HCEC 1CT (cell line): ENCODE measurements around the gene LTBP2.

Source experiments
- DNase-seq: peaks from one replicate; pipeline ENCODE4 v3.0.0-alpha.2; 2017

LTBP2 gene

DNA sequence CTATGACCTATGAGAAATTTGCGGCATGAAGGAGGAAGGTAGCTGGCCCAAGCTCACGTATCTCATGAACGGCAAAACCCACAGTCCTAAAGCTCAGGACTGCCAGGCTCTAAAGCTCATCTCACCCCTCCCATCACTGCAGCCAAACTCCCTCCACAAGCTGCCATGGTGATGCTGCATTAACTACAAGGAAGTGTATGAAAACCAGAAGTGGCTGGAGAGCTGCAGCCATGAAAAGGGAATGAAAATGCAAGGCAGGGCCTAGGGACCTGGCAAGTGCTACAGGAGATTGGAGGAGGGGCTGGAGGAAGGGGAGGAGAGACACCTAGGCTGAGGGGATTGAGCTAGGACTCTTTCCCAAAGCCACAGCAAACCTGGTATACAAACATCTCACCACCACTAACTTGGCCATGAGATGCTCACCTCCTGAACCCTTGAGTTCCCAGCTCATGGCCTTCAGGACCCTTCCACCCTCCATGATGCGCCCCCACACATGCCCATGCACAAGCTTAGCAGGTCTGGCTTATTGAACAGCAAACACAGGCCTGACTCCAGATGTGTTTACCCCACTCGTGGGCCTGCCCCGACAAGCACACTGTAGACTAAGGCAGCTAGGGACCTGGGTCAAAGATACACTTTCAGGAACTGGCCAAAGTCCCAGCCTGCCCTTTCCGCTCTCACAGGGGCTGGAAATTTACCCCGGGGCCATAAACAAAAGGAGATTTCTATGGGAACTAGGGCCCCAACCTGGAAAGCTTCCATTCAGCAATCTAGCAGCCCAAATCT is 42.0 kb downstream of the LTBP2 start:
- no peak for DNase-seq

GRCh38 chr14:74569387-74569786 is 42.6 kb downstream of the LTBP2 start:
- no peak for DNase-seq

GRCh38 chr14:74568911-74569310 is 43.1 kb downstream of the LTBP2 start:
- no peak for DNase-seq

DNA sequence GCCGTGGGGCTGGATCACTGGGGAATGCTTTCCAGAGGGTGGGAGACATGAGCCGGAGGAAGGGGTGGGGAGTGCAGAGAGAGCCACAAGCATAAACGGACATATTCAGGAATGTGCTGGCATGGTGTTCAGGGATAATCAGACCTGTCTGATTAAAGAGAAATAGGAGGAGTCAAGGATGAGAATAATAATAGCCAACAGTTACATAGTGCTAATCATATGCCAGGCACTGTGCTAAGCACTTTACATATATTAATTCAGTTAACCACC is 43.7 kb downstream of the LTBP2 start:
- DNase-seq = no peak

- no peak for DNase-seq
Observed at GRCh38 chr14:74567646-74568379, 44.2 kb downstream of the LTBP2 start.

DNA sequence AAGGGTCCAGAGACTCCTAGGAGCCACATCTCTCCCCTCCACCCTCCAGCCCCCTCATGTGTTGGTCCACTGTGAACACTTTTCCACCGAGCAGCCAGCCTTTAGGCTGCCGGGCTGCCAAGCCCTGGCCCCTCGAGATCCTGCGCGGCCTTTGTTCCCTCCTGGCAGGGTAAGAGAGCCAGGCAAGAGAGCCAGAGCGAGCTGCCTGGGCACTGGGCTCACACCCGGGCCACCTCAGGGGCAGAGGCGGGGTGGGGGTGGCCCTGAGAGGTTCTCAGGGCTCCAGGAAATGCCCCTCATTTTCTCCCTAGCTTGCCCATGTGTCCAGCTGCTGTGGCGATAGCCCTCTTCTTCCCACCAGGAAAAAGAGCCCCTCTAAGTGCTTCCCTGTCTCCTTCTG is 44.8 kb downstream of the LTBP2 start:
- no peak for DNase-seq

- DNase-seq = no peak
Observed at GRCh38 chr14:74566174-74567141, 45.6 kb downstream of the LTBP2 start.

DNA sequence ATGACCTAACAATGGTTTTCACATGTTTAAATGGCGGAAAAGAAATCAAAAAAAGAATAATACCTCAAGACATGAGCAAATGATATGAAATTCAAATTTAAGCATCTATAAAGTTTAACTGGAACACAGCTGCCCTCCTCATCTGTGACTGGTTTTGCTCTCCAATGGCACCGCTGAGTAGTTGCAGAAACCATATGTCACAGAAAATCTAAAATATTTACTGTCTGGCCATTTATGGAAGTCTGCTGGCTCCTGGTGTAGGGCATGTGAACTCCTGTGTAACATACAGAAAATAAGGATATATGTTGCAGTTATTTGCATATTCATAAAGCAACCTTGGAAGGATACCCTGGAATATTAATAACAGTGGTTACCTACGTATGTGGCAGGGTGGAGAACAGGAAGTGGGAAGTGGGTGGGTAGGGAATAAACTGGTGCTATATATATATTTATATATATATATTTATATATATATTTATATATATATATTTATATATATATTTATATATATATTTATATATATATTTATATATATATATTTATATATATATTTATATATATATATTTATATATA is 48.4 kb downstream of the LTBP2 start:
- no peak for DNase-seq

DNA sequence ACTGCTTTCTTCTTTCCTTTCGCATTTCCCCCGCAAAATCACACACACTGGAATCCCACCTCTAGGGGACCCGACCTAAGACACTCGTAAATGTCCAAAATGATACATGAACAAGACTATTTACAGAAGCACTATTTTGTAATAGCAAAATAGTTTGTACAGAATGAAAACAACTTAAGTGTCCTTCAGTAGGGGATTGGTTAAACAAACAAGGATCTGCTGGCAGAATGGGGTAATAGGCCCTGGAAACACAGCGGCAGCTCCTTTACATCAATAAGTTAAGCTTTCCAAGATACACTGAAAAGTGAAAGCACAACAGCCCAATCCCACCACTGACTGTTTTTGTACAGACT is 48.8 kb downstream of the LTBP2 start:
- peak; percentile 52 for DNase-seq

GRCh38 chr14:74562515-74563232 is 49.4 kb downstream of the LTBP2 start:
- DNase-seq = peak; percentile 36

GRCh38 chr14:74558655-74559054 is 53.4 kb downstream of the LTBP2 start:
- DNase-seq = no peak

GRCh38 chr14:74557691-74558090 is 54.3 kb downstream of the LTBP2 start:
- no peak for DNase-seq

DNA sequence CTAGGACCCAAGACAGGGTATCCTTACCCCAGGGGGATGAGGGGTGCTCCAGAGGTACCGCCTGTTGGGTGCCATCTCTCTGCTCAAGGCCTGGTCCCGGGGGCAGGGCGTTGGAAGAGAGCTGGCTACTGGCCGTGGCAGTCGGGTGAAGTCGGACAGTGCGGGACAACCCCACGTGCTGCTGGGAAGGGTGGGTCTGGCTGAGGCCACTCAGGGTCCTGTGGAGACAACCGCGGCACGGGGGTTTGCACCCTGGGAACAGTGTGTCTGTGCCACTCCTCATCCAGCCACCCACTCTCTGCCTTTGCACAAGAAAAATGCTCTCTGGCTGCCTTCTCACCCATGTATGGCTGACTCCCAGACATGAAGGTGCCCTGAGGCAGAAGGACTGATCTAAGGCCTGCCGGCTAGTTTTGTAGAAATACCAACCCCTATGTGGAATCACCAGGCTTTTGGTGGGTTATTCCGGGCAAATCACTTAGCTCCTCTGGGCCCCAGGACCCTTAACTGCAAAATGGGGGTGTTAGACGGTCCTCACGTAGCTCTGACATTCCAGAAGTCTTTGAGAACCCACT is 56.5 kb downstream of the LTBP2 start:
- DNase-seq = no peak

DNA sequence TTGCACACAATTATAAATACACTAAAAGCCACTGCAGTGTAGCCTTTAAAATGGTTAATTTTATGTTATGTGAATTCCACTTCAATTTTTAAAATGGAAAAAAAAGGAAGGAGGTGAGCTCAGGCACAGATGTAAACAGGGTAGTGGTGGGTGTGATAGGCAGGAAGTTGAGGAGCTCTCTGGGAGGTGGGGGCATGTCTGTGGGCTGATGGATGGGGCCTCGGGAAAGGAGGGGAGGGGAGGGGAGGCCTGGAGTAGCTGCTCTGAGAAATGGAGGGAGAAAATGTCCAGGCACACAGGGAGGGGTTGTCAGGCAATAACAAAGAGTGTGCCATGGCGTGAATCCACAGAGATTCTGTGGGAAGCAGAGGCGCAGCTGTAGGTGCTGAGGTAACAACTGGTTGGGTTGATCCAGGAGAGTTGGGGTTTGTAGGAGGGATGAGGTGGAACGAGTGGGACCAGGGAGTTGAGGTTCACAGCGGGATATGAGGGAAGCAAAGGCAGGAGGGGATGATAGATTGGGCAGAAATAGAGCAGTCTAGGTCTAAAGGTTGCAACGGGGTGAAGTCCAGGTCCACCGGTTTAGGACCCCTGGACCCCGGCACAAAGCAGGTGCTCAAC is 57.2 kb downstream of the LTBP2 start:
- no peak for DNase-seq

DNA sequence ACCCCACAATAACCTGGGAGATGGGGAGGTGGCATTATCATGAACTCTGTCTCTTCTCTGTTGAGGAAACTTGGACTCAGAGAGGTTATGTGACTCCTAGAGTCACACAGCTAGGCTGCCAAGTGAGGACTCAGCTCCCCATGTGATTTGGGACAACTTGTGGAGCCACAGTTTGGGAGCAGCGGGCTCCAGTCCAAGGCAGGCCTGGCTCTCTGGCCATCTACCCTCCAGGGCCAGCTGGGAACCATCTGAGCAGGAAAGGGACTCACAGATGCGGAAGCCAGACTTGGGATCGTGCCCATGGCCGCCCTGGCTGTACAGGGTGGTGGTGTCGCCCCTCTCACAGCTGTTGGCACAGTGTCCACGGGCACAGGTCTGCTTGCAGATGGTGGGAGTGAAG is 59.4 kb downstream of the LTBP2 start:
- peak; percentile 24 for DNase-seq

DNA sequence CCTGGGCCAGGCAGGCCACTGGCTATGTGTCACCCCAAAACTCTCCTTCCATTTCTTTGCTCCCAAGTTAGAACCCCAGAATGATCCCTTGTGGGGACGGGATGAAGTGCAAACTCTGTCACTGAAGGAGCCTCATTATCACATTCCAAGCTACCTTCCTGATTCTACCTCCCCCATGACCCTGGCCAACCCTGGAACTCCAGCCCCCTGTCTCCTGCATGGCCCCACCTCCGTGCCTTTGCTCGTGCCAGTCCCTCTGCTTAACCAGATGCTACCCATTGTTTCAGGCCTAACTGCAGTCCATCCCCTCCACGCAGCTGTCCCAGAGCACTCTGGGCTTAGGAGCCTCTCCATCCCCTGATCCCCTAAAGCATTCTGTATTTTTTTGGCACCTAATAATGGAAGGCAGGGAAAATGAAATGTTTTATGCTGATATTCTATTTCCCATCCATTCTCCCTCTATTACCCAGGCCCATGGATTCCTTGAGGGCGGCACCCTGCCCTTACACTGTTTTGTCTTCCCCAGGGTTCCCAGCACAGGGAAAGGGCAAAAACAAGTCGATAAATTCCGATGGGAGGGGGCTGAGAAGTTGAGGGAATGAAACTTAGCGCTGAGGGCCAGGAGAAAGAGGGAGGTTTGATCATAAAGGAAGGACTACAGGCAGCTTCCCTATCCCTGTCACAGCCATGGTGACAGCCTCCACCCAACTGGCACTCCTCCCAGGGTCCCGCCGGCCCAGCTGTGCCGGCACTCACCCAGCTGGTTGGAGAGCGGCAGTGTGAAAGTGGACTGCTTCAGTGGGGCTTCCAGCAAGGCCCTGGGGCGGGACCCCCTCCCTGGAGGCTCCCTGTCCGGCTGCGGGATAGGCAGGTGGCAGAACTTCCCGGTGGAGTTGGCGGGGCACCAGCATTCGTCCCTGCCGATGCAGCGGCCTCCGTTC is 60.3 kb downstream of the LTBP2 start:
- DNase-seq = no peak

- DNase-seq = no peak
Observed at GRCh38 chr14:74551001-74551400, 61.0 kb downstream of the LTBP2 start.

GRCh38 chr14:74550071-74550470 is 62.0 kb downstream of the LTBP2 start:
- no peak for DNase-seq

GRCh38 chr14:74549588-74549987 is 62.4 kb downstream of the LTBP2 start:
- DNase-seq = no peak

DNA sequence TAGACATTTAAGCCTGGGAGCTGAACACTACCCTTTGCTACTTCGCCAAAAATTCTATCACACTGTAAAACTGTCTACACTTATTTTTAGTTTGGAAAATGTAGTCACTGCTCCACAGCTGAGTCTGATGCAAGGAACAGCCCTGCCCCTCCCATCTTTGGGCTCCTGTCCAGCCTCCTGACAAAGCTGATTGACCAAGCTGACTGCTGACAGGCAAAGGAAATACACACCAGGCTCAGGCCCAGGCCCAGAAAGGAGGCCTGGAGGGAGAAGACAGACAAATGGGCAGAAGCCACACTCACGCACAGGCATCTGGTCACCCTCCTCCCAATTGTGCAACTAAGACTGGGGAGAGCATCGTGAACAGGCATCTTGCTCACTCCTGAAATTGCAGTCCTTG is 63.2 kb downstream of the LTBP2 start:
- no peak for DNase-seq
